NCI-H524 treated with DMSO at 0.1 percent for 48 hours (cell line): ENCODE measurements around the gene TRMT2A.

ENCODE experiments used
- DNase-seq: peaks from one replicate; lab custom pipeline; 2025; lab: John Stamatoyannopoulos, UW

TRMT2A gene

GRCh38 chr22:20149257-20150250 lies 32.5 kb upstream of the TRMT2A start:
- DNase-seq, result no peak

GRCh38 chr22:20148414-20148813 lies 31.4 kb upstream of the TRMT2A start:
- no peak for DNase-seq

GRCh38 chr22:20147237-20147988 lies 30.4 kb upstream of the TRMT2A start:
- DNase-seq, result no peak

- no peak for DNase-seq
These were observed 29.8 kb upstream of the TRMT2A start for GRCh38 chr22:20146777-20147176.

- no peak for DNase-seq
These were observed 28.8 kb upstream of the TRMT2A start for GRCh38 chr22:20145832-20146223.

GRCh38 chr22:20145206-20145831 lies 28.3 kb upstream of the TRMT2A start:
- no peak for DNase-seq

- no peak for DNase-seq
These were observed 27.0 kb upstream of the TRMT2A start for GRCh38 chr22:20143883-20144665.

- DNase-seq, result no peak
These were observed 25.9 kb upstream of the TRMT2A start for GRCh38 chr22:20142711-20143621.

- DNase-seq, result no peak
These were observed 24.4 kb upstream of the TRMT2A start for GRCh38 chr22:20141186-20142077.

GRCh38 chr22:20140521-20140964 lies 23.5 kb upstream of the TRMT2A start:
- no peak for DNase-seq

- DNase-seq, result no peak
These were observed 23.1 kb upstream of the TRMT2A start for GRCh38 chr22:20140107-20140445.

- no peak for DNase-seq
These were observed 22.5 kb upstream of the TRMT2A start for GRCh38 chr22:20139391-20140106.

- DNase-seq, result no peak
These were observed 21.8 kb upstream of the TRMT2A start for GRCh38 chr22:20138868-20139267.

- DNase-seq, result no peak
These were observed 21.4 kb upstream of the TRMT2A start for GRCh38 chr22:20138417-20138738.

- no peak for DNase-seq
These were observed 20.8 kb upstream of the TRMT2A start for GRCh38 chr22:20137671-20138416.

GRCh38 chr22:20137113-20137512 lies 20.1 kb upstream of the TRMT2A start:
- no peak for DNase-seq

- DNase-seq, result no peak
These were observed 19.5 kb upstream of the TRMT2A start for GRCh38 chr22:20136603-20136873.

- no peak for DNase-seq
These were observed 19.0 kb upstream of the TRMT2A start for GRCh38 chr22:20135806-20136602.
